A549 treated with GW870086 at 1 μM for 4 hours (cell line): ENCODE results near the gene C11orf98. TPM values are rescaled to one million over a fixed set of nuclear protein-coding genes. Genes with fewer than 3 reads are reported as not detected.

Source experiments
- total RNA-seq: library from RNA; stranded (reverse); fragments of 200-300 nt; extraction: Qiagen RNA extraction; gene quantifications from 5 replicates; pipeline ENCODE4 v1.2.3, GENCODE V29; 2022; ENCODE audit warnings: low read depth

Gene C11orf98
- total RNA-seq: 128 to 151 TPM (median 135 TPM) in 5 replicates

DNA sequence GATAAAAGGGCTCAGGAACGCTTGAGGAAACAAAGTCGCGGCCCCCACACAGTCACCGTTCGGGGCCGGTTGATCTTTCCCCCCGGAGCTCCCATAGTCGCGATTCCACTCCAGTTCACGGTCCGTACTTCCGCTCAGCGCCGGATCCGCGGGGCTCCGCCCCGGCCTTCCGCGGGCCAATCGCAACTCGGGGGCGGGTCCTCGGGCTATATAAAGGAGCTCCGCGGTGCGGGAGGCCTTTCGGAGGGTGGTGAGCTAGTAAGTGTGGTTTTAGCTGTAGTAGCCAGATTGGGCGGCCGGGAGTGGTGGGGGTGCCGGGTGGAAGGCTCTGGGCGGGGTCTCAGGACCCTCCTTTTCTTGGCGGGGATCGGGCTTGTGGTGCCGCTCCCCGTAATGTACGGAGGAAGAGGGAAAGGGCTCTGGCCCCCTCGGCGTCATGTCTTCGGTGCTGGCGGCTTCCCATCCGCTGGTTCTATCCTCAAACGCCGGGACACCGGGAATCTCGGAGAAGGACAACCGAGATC is at the start of gene C11orf98, which contains the start of gene CSKMT:
Gene C11orf98 (minus strand): TSS at position 136 of the 524 bp plus-strand sequence. CDS start 41 bp downstream, at position 95.
Gene CSKMT (plus strand): TSS at position 238 of the 524 bp plus-strand sequence. CDS start 568 bp downstream, outside the sequence.

DNA sequence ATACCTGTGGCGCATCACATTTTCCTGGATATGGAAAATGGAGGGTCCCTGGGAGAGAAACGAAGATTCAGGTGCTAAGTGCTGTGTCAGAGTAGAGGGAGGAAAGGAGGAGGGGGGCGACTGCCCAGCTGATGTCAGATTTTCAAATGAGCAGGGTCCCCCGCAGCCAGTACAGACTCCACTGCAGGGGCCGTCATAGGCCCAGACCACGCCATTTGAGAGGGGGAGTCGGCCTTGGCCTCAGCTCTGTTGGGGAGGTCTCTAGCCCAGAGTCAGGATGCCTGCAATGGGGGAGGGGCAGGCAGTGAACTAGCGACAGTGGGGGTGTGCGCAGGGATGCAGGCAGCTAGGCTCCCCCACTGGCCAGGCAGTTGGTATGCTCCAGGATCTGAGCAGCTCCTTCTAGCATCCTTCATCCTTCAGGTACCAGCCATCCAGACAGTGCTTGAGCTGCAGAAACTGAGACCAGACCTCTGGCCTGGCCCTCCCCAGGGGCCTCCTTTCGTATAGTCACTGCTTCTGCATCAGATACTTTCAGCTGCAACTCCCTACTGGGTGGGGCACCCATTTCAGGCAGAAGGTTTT is 42.4 kb upstream of the C11orf98 start, which contains the start of the genes BSCL2 and GNG3:
Gene BSCL2 (minus strand): TSS at position 148 of the 585 bp plus-strand sequence. CDS start 229 bp downstream, outside the sequence.
Gene GNG3 (plus strand): TSS at position 400 of the 585 bp plus-strand sequence. CDS start 620 bp downstream, outside the sequence.

DNA sequence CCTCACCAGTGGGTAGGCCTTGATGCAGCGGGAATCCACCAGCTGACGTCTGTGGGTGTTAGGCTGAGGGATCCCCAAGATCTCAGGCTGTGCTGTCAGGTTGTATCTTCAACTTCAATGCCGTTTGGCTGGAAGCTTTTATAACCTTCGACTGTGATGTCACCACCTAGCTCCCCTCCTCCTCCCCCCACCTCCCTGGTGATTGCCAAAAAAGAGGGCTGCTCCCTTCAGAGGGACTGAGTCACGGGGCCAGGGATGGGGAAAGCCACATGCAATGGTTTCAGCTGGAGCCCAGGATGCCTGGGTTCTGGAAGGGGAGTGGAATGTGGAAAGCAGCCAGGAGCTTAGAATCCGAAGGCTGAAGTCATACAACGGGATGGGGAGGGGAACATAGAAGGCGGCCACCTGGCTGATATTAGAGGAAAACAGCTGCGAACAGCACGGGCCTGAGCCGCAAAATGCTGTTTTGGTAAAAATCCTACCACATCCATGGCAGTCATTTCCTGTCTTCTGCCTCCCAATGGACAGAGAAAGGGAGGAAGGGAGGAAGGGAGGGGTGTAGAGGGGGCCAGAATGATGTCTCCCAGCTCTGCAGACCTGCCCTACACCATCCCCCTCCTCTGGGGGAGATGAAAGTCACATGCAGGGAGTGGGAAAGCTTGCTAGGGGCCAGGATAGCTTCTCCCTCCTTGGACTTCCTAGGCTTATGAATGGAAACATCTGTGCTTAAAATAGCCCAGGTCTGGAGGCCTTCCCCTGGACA is 24.6 kb upstream of the C11orf98 start, which contains the start of gene LRRN4CL:
Gene LRRN4CL (minus strand): TSS at position 110 of the 763 bp plus-strand sequence. CDS start 1,022 bp downstream, outside the sequence.

DNA sequence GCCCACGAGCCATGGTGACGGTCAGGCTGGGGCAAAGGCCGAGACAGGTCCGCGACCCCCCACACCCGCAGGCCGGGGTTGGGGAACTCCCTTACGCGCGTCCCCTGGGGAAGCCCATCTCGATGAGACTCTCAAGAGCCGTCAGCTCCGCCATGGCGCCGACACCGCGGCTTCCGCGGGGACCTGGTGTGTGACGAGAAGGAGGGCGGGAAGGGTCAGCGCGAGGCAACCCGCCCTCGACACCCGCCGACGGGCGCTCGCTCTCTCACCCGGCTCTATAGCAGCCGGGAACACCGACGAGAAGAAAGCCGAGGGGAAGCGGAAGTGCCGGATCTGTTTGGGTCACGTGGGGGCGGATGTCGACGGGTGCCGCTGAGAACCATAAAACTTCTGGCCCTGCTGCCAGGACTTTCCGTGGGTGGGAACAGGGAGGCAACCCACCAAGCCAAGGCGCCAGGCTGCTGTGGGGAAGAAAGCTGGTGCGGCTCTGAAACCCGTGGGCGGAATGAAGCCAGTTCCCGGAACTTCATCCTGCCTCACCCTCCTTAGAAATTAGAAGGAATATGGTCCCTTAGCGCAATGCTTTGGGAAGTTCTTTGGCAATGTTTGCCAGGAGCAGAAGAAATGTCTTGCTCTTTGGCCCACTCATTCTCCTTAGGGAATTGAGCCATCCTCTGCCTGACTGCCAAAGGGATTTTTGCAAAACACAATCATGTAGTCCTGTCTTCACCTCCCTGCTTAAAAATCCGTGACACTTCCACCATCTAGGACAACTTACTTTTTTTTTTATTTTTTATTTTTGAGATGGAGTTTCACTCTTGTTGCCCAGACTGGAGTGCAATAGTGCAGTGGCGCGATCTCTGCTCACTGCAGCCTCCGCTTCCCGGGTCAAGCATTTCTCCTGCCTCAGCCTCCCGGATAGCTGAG is 14.0 kb upstream of the C11orf98 start, which contains the start of gene UBXN1:
Gene UBXN1 (minus strand): TSS at position 304 of the 927 bp plus-strand sequence. CDS start 150 bp downstream, at position 154.

DNA sequence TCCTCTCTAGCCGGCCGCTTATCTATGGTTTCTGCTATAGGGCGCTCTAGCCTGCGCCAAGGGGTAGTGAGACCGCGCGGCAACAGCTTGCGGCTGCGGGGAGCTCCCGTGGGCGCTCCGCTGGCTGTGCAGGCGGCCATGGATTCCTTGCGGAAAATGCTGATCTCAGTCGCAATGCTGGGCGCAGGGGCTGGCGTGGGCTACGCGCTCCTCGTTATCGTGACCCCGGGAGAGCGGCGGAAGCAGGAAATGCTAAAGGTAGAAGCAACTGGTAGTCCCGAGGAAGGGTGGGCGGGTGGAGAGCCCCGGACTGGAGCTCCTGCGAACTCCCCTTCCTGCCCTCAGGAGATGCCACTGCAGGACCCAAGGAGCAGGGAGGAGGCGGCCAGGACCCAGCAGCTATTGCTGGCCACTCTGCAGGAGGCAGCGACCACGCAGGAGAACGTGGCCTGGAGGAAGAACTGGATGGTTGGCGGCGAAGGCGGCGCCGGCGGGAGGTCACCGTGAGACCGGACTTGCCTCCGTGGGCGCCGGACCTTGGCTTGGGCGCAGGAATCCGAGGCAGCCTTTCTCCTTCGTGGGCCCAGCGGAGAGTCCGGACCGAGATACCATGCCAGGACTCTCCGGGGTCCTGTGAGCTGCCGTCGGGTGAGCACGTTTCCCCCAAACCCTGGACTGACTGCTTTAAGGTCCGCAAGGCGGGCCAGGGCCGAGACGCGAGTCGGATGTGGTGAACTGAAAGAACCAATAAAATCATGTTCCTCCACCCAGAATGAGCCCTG is 6.8 kb upstream of the C11orf98 start, which contains the start of the genes LBHD1 and UQCC3:
Gene LBHD1 (minus strand): TSS at position 660 of the 782 bp plus-strand sequence. CDS start 2,236 bp downstream, outside the sequence.
Gene UQCC3 (plus strand): TSS at position 66 of the 782 bp plus-strand sequence. CDS start 73 bp downstream, at position 139.

DNA sequence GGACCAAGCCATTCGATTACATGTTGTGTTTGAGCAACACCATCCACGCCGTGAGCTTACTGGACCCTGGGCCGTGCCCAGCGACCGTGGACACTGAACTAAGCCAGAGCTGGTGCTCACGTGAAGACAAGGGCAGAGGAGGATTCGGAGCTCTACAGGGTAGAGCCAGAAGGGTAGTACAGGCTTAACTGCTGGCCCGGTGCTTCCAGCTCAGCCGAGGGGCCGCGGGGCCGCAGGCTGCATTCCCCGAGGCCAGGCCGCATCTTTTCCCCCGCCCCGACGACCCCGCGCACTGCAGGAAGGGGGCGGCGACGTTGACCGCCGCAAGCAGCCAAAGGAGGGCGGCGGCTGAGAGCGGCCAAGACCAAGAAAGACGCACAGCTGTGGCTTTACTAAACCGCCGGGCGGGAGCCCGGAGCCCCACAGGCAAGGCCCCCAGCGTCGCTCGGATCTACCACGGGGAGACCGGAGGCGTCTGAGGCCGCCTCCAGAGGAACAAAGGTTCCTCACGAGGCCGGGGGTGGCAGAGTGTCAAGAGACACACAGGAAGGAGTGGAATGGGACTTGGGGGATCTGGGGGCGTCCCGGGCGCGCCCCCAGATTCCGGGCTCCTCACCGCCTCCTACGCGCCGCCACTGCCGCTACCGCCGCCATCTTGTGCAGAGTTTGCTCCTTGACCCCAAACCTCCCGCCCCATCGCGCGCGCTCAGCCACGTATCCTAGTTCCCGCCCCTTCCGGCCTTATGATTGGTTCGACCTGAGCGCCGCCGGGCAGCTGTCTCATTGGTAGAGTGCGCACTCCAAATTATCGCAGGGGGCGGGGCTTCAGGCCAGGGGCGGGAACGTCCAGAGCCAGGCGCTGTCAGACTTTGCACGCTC is 18.8 kb downstream of the C11orf98 start, which contains the start of gene GANAB:
Gene GANAB (minus strand): TSS at position 668 of the 879 bp plus-strand sequence. CDS start 14 bp downstream, at position 654.

GRCh38 chr11:62621567-62622470 is 43.2 kb downstream of the C11orf98 start, which contains the start of gene B3GAT3:
Gene B3GAT3 (minus strand): TSS chr11:62621986. CDS start chr11:62621947, 39 bp downstream.

Other genes with a start within 250 kb of the C11orf98 start
- gene SCGB1A1, start 246.2 kb downstream of the C11orf98 start, total RNA-seq: 0.40 TPM in 1 of 5 replicates, not detected in the others
- gene AHNAK, start 118.4 kb downstream of the C11orf98 start, total RNA-seq: 304 to 395 TPM (median 360 TPM) in 5 replicates
- 1,850 to 2,033 TPM (median 1,975 TPM) in 5 replicates for gene EEF1G, start 91.3 kb downstream of the C11orf98 start, total RNA-seq
- 12.2 to 15.0 TPM (median 14.7 TPM) in 5 replicates for gene TUT1, start 73.7 kb downstream of the C11orf98 start, total RNA-seq
- gene MTA2, start 63.3 kb downstream of the C11orf98 start, total RNA-seq: 82.9 to 91.9 TPM (median 87.9 TPM) in 5 replicates
- 17.5 to 23.8 TPM (median 22.3 TPM) in 5 replicates for gene EML3, start 52.4 kb downstream of the C11orf98 start, total RNA-seq
- gene ROM1, start 52.0 kb downstream of the C11orf98 start, total RNA-seq: 3.7 to 5.5 TPM (median 4.0 TPM) in 5 replicates
- gene B3GAT3, start 43.2 kb downstream of the C11orf98 start, total RNA-seq: 41.9 to 58.0 TPM (median 50.7 TPM) in 5 replicates
- 237 to 277 TPM (median 252 TPM) in 5 replicates for gene GANAB, start 18.6 kb downstream of the C11orf98 start, total RNA-seq
- 16.8 to 21.9 TPM (median 20.6 TPM) in 5 replicates for gene INTS5, start 11.9 kb downstream of the C11orf98 start, total RNA-seq
- 10.6 to 15.9 TPM (median 12.7 TPM) in 5 replicates for gene CSKMT, start 102 bp upstream of the C11orf98 start, total RNA-seq
- 26.5 to 36.8 TPM (median 35.2 TPM) in 5 replicates for gene UQCC3, start 6.5 kb upstream of the C11orf98 start, total RNA-seq
- 3.8 to 4.6 TPM (median 4.2 TPM) in 5 replicates for gene LBHD1, start 7.1 kb upstream of the C11orf98 start, total RNA-seq
- 111 to 129 TPM (median 116 TPM) in 5 replicates for gene UBXN1, start 13.9 kb upstream of the C11orf98 start, total RNA-seq
- 0.06 to 0.17 TPM (median 0.10 TPM) in 4 of 5 replicates, not detected in the other for gene LRRN4CL, start 24.3 kb upstream of the C11orf98 start, total RNA-seq
- 61.1 to 97.7 TPM (median 72.8 TPM) in 5 replicates for gene BSCL2, start 42.2 kb upstream of the C11orf98 start, total RNA-seq
- not detected in 5 replicates for gene GNG3, start 42.5 kb upstream of the C11orf98 start, total RNA-seq
- gene HNRNPUL2, start 62.2 kb upstream of the C11orf98 start, total RNA-seq: 36.2 to 42.4 TPM (median 39.6 TPM) in 5 replicates
- 29.4 to 34.3 TPM (median 30.7 TPM) in 5 replicates for gene TTC9C, start 63.3 kb upstream of the C11orf98 start, total RNA-seq
- 1.2 to 1.9 TPM (median 1.4 TPM) in 5 replicates for gene ZBTB3, start 89.0 kb upstream of the C11orf98 start, total RNA-seq
- gene POLR2G, start 96.4 kb upstream of the C11orf98 start, total RNA-seq: 172 to 182 TPM (median 178 TPM) in 5 replicates
- 12.1 to 14.7 TPM (median 12.9 TPM) in 5 replicates for gene TAF6L, start 106.2 kb upstream of the C11orf98 start, total RNA-seq
- 77.5 to 92.9 TPM (median 83.8 TPM) in 5 replicates for gene TMEM179B, start 122.2 kb upstream of the C11orf98 start, total RNA-seq
- 18.0 to 29.5 TPM (median 28.1 TPM) in 5 replicates for gene TMEM223, start 126.8 kb upstream of the C11orf98 start, total RNA-seq
- 38.0 to 53.7 TPM (median 50.7 TPM) in 5 replicates for gene NXF1, start 140.2 kb upstream of the C11orf98 start, total RNA-seq
- gene STX5, start 166.8 kb upstream of the C11orf98 start, total RNA-seq: 17.8 to 25.6 TPM (median 24.5 TPM) in 5 replicates
- not detected in 5 replicates for gene TEX54, start 167.6 kb upstream of the C11orf98 start, total RNA-seq
- gene WDR74, start 174.4 kb upstream of the C11orf98 start, total RNA-seq: 73.9 to 82.8 TPM (median 77.6 TPM) in 5 replicates
- 877 to 1,068 TPM (median 992 TPM) in 5 replicates for gene SLC3A2, start 215.7 kb upstream of the C11orf98 start, total RNA-seq